Osteoblast (primary cell): ENCODE results near the gene IRX4. TPM values are rescaled to one million over a fixed set of nuclear protein-coding genes. Genes with fewer than 3 reads are reported as not detected.

Source experiments
- DNase-seq: peaks from one replicate; pipeline ENCODE4 v3.0.0; 2011; ENCODE audit warnings: low spot score, mixed read lengths; ENCODE audit not compliant: insufficient read length; ENCODE audit errors: missing footprints
- H2AFZ ChIP-seq: 2 replicates; pipeline ENCODE4 v1.6.0; 2011; ENCODE audit warnings: mild to moderate bottlenecking, low read length
- H3K27ac ChIP-seq: 2 replicates; pipeline ENCODE4 v1.5.1; 2011; ENCODE audit warnings: mild to moderate bottlenecking, low read depth, low read length, moderate library complexity
- H3K27me3 ChIP-seq: 2 replicates; pipeline ENCODE4 v1.6.0; 2012; ENCODE audit warnings: mild to moderate bottlenecking, control low read depth, inconsistent platforms, low read length, moderate library complexity; ENCODE audit not compliant: insufficient read depth
- H3K36me3 ChIP-seq: 2 replicates; pipeline ENCODE4 v1.5.1; 2011; ENCODE audit warnings: mild to moderate bottlenecking, low read length, control low read depth, moderate library complexity; ENCODE audit not compliant: insufficient read depth
- H3K4me1 ChIP-seq: 2 replicates; pipeline ENCODE4 v1.5.1; 2011; ENCODE audit warnings: mild to moderate bottlenecking, low read length, control low read depth, moderate library complexity; ENCODE audit not compliant: insufficient read depth
- H3K4me2 ChIP-seq: 2 replicates; pipeline ENCODE4 v1.6.0; 2011; ENCODE audit warnings: mild to moderate bottlenecking, low read length; ENCODE audit not compliant: insufficient read depth
- H3K4me3 ChIP-seq: fragments of 200-600 bp; sonication (generic); 3 replicates; pipeline ENCODE4 v1.5.1; 2012; ENCODE audit warnings: mild to moderate bottlenecking, low read length, inconsistent platforms; ENCODE audit not compliant: insufficient read depth
- H3K79me2 ChIP-seq: 2 replicates; pipeline ENCODE4 v1.6.0; 2012; ENCODE audit warnings: mild to moderate bottlenecking, low read length, control low read depth, inconsistent platforms; ENCODE audit not compliant: insufficient read depth
- H3K9me3 ChIP-seq: 2 replicates; pipeline ENCODE4 v1.5.1; 2011; ENCODE audit warnings: low read depth, low read length, control low read depth
- H4K20me1 ChIP-seq: 2 replicates; pipeline ENCODE4 v1.6.0; 2012; ENCODE audit warnings: mild to moderate bottlenecking, low read length, control low read depth; ENCODE audit not compliant: insufficient read depth
- CTCF ChIP-seq: IDR thresholded peaks from 2 replicates; pipeline ENCODE4 v1.5.1; 2011; ENCODE audit warnings: mild to moderate bottlenecking, low read depth, low read length, moderate library complexity; ENCODE audit errors: extremely low read depth
- total RNA-seq: library from RNA; depleted of rRNA; stranded (reverse); fragments of >200 nt; gene quantifications from 2 replicates; pipeline ENCODE4 v1.2.3, GENCODE V29; 2012

IRX4 gene
- total RNA-seq, 1 donor = not detected

GRCh38 chr5:1832511-1833250, 50.0 kb downstream of the IRX4 start:
- no peaks in the 10 kb centered on the region for H4K20me1 ChIP-seq
- no peaks in the 10 kb centered on the region for H3K9me3 ChIP-seq
- no peaks in the 10 kb centered on the region for H3K79me2 ChIP-seq
- H3K4me1 ChIP-seq = no peaks in the 10 kb centered on the region
- H3K4me3 ChIP-seq = no peak overlapping the region
- no peak for TF ChIP-seq CTCF
- no peak overlapping the region for H2AFZ ChIP-seq
- H3K27ac ChIP-seq = no peak overlapping the region
- peak; percentile 82 for DNase-seq
- no peaks in the 10 kb centered on the region for H3K36me3 ChIP-seq
- no peak overlapping the region for H3K4me2 ChIP-seq
- H3K27me3 ChIP-seq = peaks cover 34% of the 10 kb centered on the region

GRCh38 chr5:1831677-1832313, 50.9 kb downstream of the IRX4 start:
- no peak overlapping the region for H3K27ac ChIP-seq
- H2AFZ ChIP-seq = no peak overlapping the region
- H3K4me2 ChIP-seq = peak overlapping the region; percentile 18
- no peak for TF ChIP-seq CTCF
- no peaks in the 10 kb centered on the region for H3K4me1 ChIP-seq
- peaks cover 34% of the 10 kb centered on the region for H3K27me3 ChIP-seq
- H3K4me3 ChIP-seq = no peak overlapping the region
- DNase-seq = peak; percentile 91
- no peaks in the 10 kb centered on the region for H3K79me2 ChIP-seq
- no peaks in the 10 kb centered on the region for H4K20me1 ChIP-seq
- no peaks in the 10 kb centered on the region for H3K9me3 ChIP-seq
- H3K36me3 ChIP-seq = no peaks in the 10 kb centered on the region

GRCh38 chr5:1831257-1831656, 51.5 kb downstream of the IRX4 start:
- H3K36me3 ChIP-seq = no peaks in the 10 kb centered on the region
- no peaks in the 10 kb centered on the region for H3K79me2 ChIP-seq
- no peak overlapping the region for H3K4me2 ChIP-seq
- DNase-seq = peak; percentile 63
- no peak overlapping the region for H2AFZ ChIP-seq
- no peak overlapping the region for H3K4me3 ChIP-seq
- H3K9me3 ChIP-seq = no peaks in the 10 kb centered on the region
- no peak for TF ChIP-seq CTCF
- H3K4me1 ChIP-seq = no peaks in the 10 kb centered on the region
- no peaks in the 10 kb centered on the region for H4K20me1 ChIP-seq
- H3K27ac ChIP-seq = no peak overlapping the region
- peaks cover 32% of the 10 kb centered on the region for H3K27me3 ChIP-seq

GRCh38 chr5:1830571-1831228, 52.0 kb downstream of the IRX4 start:
- no peaks in the 10 kb centered on the region for H3K9me3 ChIP-seq
- no peak for TF ChIP-seq CTCF
- no peak overlapping the region for H3K4me2 ChIP-seq

More at GRCh38 chr5:1830571-1831228, 52.0 kb downstream of the IRX4 start:
- Histone ChIP-seq H3K27ac (no peak overlapping the region), H3K27me3 (peaks cover 29% of the 10 kb centered on the region), H3K79me2 (no peaks in the 10 kb centered on the region), H3K4me3 (no peak overlapping the region), H2AFZ (no peak overlapping the region), H3K36me3 (no peaks in the 10 kb centered on the region), H3K4me1 (no peaks in the 10 kb centered on the region), H4K20me1 (no peaks in the 10 kb centered on the region)
- DNase-seq = no peak
